ENCODE measurements around the gene FARSA. TPM values are rescaled to one million over a fixed set of nuclear protein-coding genes. Genes with fewer than 3 reads are reported as not detected.
A peak's percentile ranks its signal among the peaks of the same experiment; 100 is the strongest.
"Not testable (repeated sequence)": the region's sequence is repeated elsewhere in the genome, so short reads cannot be mapped to it uniquely, and the experiment has no call there.

FARSA gene
- total and polyA plus RNA-seq, 3 donors from 2014 or later, result 53.8 to 65.3 (median 55.1) TPM

DNA sequence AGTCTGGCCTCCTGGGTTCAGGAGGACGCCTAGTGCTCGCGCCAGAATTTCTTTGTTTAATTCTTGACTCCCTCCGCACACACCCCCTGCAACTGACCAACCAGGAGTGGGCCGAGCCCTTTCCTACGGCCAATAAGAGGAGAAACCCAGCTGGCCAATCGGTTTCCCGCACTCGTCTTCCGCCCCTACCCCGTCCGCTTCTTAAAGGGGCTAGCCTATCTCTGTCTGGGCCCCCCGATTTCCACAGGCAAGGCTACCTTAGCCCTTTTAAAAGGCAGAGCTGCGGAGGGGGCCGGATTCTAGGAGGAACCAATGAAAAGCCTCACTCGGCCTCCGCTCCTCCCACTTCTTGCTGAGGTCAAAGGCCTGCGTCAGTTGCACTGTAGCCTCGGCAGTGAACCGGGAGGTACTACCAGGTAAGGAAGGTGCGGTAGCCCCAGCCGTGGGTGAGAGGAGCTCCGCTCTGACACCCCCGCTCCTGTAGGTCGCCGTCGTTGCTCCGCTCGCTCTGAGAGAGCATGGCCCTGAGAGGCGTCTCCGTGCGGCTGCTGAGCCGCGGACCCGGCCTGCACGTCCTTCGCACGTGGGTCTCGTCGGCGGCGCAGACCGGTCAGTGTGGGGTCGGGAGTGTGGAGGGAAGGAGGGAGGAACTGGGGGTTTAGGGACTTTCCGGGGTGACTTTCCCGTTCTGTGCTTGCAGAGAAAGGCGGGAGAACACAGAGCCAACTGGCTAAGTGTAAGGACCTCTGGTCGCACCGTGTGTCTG, 42.5 kb downstream of the FARSA start, which contains the start of gene GCDH:
TSS of gene GCDH (plus strand) at position 374 of the 766 bp plus-strand sequence. CDS start at position 519, 145 bp downstream.
- Histone ChIP-seq H3K36me3 (ENCODE audit: low read depth, missing control alignments) (no peaks in the 10 kb centered on the region), H3K27me3 (no peaks in the 10 kb centered on the region), H3K4me3 (peak within 1 kb of the TSS; percentile 78 to 82), H3K9me3 (no peaks in the 10 kb centered on the region), H3K4me1 (peaks cover 4% of the 10 kb centered on the region), H3K27ac (peak within 1 kb of the TSS in 1 of 2 donors; percentile 75)
- WGBS, 2 donors, result 1% methylated on average over 39 to 49 of the region's 49 CpGs
- TF ChIP-seq POLR2A (IDR thresholded peaks at IDR 0.05), result no peak
- TF ChIP-seq, protein P1, sequence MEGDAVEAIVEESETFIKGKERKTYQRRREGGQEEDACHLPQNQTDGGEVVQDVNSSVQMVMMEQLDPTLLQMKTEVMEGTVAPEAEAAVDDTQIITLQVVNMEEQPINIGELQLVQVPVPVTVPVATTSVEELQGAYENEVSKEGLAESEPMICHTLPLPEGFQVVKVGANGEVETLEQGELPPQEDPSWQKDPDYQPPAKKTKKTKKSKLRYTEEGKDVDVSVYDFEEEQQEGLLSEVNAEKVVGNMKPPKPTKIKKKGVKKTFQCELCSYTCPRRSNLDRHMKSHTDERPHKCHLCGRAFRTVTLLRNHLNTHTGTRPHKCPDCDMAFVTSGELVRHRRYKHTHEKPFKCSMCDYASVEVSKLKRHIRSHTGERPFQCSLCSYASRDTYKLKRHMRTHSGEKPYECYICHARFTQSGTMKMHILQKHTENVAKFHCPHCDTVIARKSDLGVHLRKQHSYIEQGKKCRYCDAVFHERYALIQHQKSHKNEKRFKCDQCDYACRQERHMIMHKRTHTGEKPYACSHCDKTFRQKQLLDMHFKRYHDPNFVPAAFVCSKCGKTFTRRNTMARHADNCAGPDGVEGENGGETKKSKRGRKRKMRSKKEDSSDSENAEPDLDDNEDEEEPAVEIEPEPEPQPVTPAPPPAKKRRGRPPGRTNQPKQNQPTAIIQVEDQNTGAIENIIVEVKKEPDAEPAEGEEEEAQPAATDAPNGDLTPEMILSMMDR (IDR thresholded peaks at IDR 0.05), result peak in 1 of 3 experiments; percentile 44
- peak; percentile 99 for DNase-seq
- intact Hi-C loops (cut with DNase I; ENCODE audit: low total_unique reads), result no loop called here

GRCh38 chr19:12890299-12890786, 43.2 kb downstream of the FARSA start:
- H3K4me1 ChIP-seq; DNase-seq; H3K9me3 ChIP-seq; H3K36me3 ChIP-seq (ENCODE audit: low read depth, missing control alignments); intact Hi-C loops (cut with DNase I; ENCODE audit: low total_unique reads); H3K27me3 ChIP-seq: not testable (repeated sequence)
- 24 to 31% methylated on average over 10 of the region's 10 CpGs for WGBS, 2 donors
- Histone ChIP-seq H3K4me3 (peak overlapping the region; percentile 78 to 82), H3K27ac (peak overlapping the region in 1 of 2 donors; percentile 52)

- Histone ChIP-seq H3K27ac (no peak overlapping the region), H3K36me3 (ENCODE audit: low read depth, missing control alignments) (no peaks in the 10 kb centered on the region), H3K9me3 (no peaks in the 10 kb centered on the region), H3K27me3 (no peaks in the 10 kb centered on the region), H3K4me3 (no peak overlapping the region), H3K4me1 (peaks cover 7% of the 10 kb centered on the region)
- WGBS, 2 donors, result 77 to 82% methylated on average over 5 of the region's 5 CpGs
- no peak for DNase-seq
- intact Hi-C loops (cut with DNase I; ENCODE audit: low total_unique reads), result no loop called here
- no peak for TF ChIP-seq POLR2A (IDR thresholded peaks at IDR 0.05)
- TF ChIP-seq, protein P1 (IDR thresholded peaks at IDR 0.05), result no peak
Observed at GRCh38 chr19:12888006-12888603, 45.4 kb downstream of the FARSA start.

- intact Hi-C loops (cut with DNase I; ENCODE audit: low total_unique reads), result no loop called here
- no peaks in the 10 kb centered on the region for H3K27me3 ChIP-seq
- H3K4me1 ChIP-seq, result peaks cover 7% of the 10 kb centered on the region
- WGBS, 2 donors, result 67 to 70% methylated on average over 16 to 17 of the region's 17 CpGs
- H3K36me3 ChIP-seq (ENCODE audit: low read depth, missing control alignments), result no peaks in the 10 kb centered on the region
- H3K27ac ChIP-seq, result no peak within 1 kb of the TSS
- TF ChIP-seq, protein P1 (IDR thresholded peaks at IDR 0.05), result no peak
- TF ChIP-seq POLR2A (IDR thresholded peaks at IDR 0.05), result no peak
- peak within 1 kb of the TSS in 1 of 2 donors; percentile 48 for H3K4me3 ChIP-seq
- H3K9me3 ChIP-seq, result no peaks in the 10 kb centered on the region
- DNase-seq, result no peak
Observed at GRCh38 chr19:12886969-12887747, 46.4 kb downstream of the FARSA start, which contains the start of gene KLF1. Gene KLF1 (minus strand): TSS chr19:12887201. CDS start chr19:12887140, 61 bp downstream.

- Histone ChIP-seq H3K27me3 (no peaks in the 10 kb centered on the region), H3K9me3 (no peaks in the 10 kb centered on the region), H3K27ac (no peak overlapping the region), H3K4me1 (peaks cover 5% of the 10 kb centered on the region), H3K36me3 (ENCODE audit: low read depth, missing control alignments) (no peaks in the 10 kb centered on the region), H3K4me3 (no peak overlapping the region)
- 50 to 81% methylated on average over 5 of the region's 5 CpGs for WGBS, 2 donors
- TF ChIP-seq, protein P1 (IDR thresholded peaks at IDR 0.05), result no peak
- TF ChIP-seq POLR2A (IDR thresholded peaks at IDR 0.05), result no peak
- intact Hi-C loops (cut with DNase I; ENCODE audit: low total_unique reads), result no loop called here
- no peak for DNase-seq
Observed at GRCh38 chr19:12886651-12886968, 46.9 kb downstream of the FARSA start.
